GM04504 (cell line): ENCODE measurements around the gene CFDP1.

Experiments used
- DNase-seq: peaks from one replicate; pipeline ENCODE4 v3.0.0-alpha.2; 2012; ENCODE audit warnings: low read depth

The CFDP1 gene

GRCh38 chr16:75264999-75265910 lies 168.0 kb downstream of the CFDP1 start:
- DNase-seq: no peak

GRCh38 chr16:75264457-75264998 lies 168.8 kb downstream of the CFDP1 start:
- DNase-seq: no peak

- no peak for DNase-seq
Measured at GRCh38 chr16:75263963-75264445, 169.3 kb downstream of the CFDP1 start.

- DNase-seq: no peak
Measured at GRCh38 chr16:75263291-75263962, 169.9 kb downstream of the CFDP1 start.

GRCh38 chr16:75262800-75263127 lies 170.5 kb downstream of the CFDP1 start:
- no peak for DNase-seq

GRCh38 chr16:75262104-75262799 lies 171.1 kb downstream of the CFDP1 start:
- DNase-seq: no peak

GRCh38 chr16:75261590-75262078 lies 171.7 kb downstream of the CFDP1 start:
- DNase-seq: no peak

- DNase-seq: no peak
Measured at GRCh38 chr16:75260851-75261589, 172.3 kb downstream of the CFDP1 start.

GRCh38 chr16:75258807-75259141 lies 174.5 kb downstream of the CFDP1 start:
- DNase-seq: no peak

- no peak for DNase-seq
Measured at GRCh38 chr16:75257886-75258806, 175.2 kb downstream of the CFDP1 start.

GRCh38 chr16:75256696-75257343 lies 176.5 kb downstream of the CFDP1 start:
- no peak for DNase-seq

GRCh38 chr16:75256059-75256571 lies 177.2 kb downstream of the CFDP1 start:
- no peak for DNase-seq

- peak; percentile 93 for DNase-seq
Measured at GRCh38 chr16:75254359-75254837, 178.9 kb downstream of the CFDP1 start.

- DNase-seq: no peak
Measured at GRCh38 chr16:75252946-75253911, 180.1 kb downstream of the CFDP1 start.

GRCh38 chr16:75252049-75252864 lies 181.0 kb downstream of the CFDP1 start:
- no peak for DNase-seq

- peak; percentile 85 for DNase-seq
Measured at GRCh38 chr16:75251280-75252048, 181.8 kb downstream of the CFDP1 start, which contains the start of gene BCAR1. BCAR1 (minus strand) TSS chr16:75251624; CDS start chr16:75251482, 142 bp downstream.
